Measurements from ENCODE around the gene FBXL5. TPM values are rescaled to one million over a fixed set of nuclear protein-coding genes. Genes with fewer than 3 reads are reported as not detected.

Gene FBXL5
- total RNA-seq, 1 donor from 2014 or later, result 91.6 TPM

DNA sequence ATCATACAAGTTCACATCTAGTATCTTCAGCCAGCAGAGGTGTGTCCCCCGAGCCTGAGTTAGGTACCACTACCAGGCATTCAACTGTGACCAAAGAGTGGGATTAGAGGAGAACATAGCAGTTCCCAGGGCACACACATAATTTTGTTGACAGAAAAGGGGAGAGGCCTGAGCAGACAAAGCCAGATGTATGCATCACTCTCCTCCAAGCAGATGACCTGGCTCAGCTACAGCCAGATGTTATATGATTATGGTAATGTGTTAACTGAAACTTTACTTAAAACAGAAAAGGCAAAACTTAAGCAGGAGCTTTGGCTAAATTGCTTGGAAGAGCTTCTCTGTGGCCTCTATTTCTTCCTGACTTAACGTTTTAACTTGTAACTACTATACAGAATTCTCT, 96.6 kb downstream of the FBXL5 start:
- TF ChIP-seq, protein P1, sequence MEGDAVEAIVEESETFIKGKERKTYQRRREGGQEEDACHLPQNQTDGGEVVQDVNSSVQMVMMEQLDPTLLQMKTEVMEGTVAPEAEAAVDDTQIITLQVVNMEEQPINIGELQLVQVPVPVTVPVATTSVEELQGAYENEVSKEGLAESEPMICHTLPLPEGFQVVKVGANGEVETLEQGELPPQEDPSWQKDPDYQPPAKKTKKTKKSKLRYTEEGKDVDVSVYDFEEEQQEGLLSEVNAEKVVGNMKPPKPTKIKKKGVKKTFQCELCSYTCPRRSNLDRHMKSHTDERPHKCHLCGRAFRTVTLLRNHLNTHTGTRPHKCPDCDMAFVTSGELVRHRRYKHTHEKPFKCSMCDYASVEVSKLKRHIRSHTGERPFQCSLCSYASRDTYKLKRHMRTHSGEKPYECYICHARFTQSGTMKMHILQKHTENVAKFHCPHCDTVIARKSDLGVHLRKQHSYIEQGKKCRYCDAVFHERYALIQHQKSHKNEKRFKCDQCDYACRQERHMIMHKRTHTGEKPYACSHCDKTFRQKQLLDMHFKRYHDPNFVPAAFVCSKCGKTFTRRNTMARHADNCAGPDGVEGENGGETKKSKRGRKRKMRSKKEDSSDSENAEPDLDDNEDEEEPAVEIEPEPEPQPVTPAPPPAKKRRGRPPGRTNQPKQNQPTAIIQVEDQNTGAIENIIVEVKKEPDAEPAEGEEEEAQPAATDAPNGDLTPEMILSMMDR (IDR thresholded peaks at IDR 0.05; ENCODE audit: borderline replicate concordance), result no peak
- Histone ChIP-seq H3K4me1 (no peaks in the 10 kb centered on the region), H3K4me3 (no peak overlapping the region), H3K9me3 (replicated peaks) (no peaks in the 10 kb centered on the region), H3K36me3 (peaks cover 37% of the 10 kb centered on the region), H3K27ac (replicated peaks) (no peak overlapping the region), H3K27me3 (ENCODE audit: low read depth) (no peaks in the 10 kb centered on the region)
- intact Hi-C loops (cut with micrococcal nuclease), result no loop called here
- no peak for DNase-seq

DNA sequence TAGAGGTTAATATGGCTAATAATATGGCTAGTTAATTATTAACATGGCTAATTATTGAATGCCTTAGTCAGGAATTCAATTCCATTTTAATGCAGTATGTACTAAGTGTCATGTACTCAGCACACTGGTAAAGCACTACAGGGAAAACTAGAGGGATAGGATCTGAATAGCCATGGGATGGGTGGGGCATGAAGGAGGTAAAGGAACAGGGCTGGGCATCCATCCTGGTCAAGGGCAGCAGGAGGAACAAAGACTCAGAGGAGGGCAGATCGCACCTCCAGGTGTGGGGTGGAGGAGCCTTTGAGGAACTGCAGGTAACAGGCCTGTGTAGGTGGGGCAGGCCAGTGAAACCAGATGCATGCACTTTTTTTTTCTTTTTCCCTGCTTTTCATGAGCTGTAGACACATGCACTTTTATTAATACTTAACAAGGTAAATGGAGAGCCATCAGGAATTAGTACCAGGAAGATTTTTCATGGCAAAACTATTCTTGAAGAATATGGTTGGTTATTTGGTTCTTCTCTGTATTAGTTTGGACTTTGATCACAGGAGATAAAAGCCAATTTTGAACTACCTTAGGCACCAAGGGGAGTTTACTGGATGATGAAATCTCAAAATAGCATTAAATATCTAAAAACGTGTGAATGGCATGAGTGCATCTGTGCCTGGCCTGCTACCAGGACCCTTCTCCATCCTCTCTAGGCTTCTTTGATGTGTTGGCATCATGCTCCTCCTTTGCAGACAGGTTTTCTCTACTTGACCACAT, 97.2 kb downstream of the FBXL5 start:
- DNase-seq, result no peak
- Histone ChIP-seq H3K4me1 (no peaks in the 10 kb centered on the region), H3K27me3 (ENCODE audit: low read depth) (no peaks in the 10 kb centered on the region), H3K27ac (replicated peaks) (no peak overlapping the region), H3K9me3 (replicated peaks) (no peaks in the 10 kb centered on the region), H3K4me3 (no peak overlapping the region), H3K36me3 (peaks cover 34% of the 10 kb centered on the region)
- intact Hi-C loops (cut with micrococcal nuclease), result no loop called here
- TF ChIP-seq, protein P1 (IDR thresholded peaks at IDR 0.05; ENCODE audit: borderline replicate concordance), result no peak

DNA sequence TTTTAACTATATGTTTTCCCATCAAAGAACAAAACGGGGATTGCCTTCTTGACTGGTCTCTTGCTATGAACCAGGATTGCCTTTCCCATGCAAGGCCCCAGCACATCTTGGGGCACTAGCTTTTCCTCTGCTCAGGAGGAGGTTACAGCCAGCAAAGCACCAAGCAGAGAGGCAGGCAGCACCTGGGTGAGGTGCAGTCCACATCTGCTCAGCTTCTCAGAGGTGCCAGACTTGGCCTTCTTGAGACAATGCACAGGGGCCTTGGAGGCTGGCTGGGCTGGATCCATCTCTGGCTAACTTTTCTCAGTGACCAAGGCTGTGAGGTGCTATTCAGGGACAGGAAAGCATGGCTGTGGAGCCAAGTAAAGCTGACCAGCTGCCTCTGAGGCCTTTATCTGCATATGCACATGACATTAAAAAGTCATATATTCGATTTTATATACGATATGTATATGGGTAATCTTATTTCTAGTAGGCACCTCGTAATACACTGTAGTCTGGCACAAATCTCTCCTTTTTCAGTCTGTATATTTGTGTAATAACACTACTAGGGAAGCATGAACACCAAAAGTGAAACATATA, 98.6 kb downstream of the FBXL5 start:
- Histone ChIP-seq H3K36me3 (peaks cover 34% of the 10 kb centered on the region), H3K27ac (replicated peaks) (no peak overlapping the region), H3K4me1 (no peaks in the 10 kb centered on the region), H3K27me3 (ENCODE audit: low read depth) (no peaks in the 10 kb centered on the region), H3K9me3 (replicated peaks) (no peaks in the 10 kb centered on the region), H3K4me3 (no peak overlapping the region)
- TF ChIP-seq, protein P1 (IDR thresholded peaks at IDR 0.05; ENCODE audit: borderline replicate concordance), result no peak
- intact Hi-C loops (cut with micrococcal nuclease), result no loop called here
- DNase-seq, result no peak

Other genes with a start within 250 kb of the FBXL5 start
- gene C1QTNF7, start 227.3 kb downstream of the FBXL5 start, total RNA-seq, result 2.4 TPM
- 9.6 TPM for gene CC2D2A, start 185.5 kb downstream of the FBXL5 start, total RNA-seq
- gene FAM200B, start 26.5 kb upstream of the FBXL5 start, total RNA-seq, result 29.1 TPM
- 2.7 TPM for gene BST1, start 47.7 kb upstream of the FBXL5 start, total RNA-seq
- gene CD38, start 123.0 kb upstream of the FBXL5 start, total RNA-seq, result 1.5 TPM

Data from left ventricle myocardium inferior (tissue), 1 donor.